HG02943 (cell line): ENCODE measurements around the gene CTPS1.

Experiments
- ATAC-seq: cut with Tn5 transposase; IDR thresholded peaks from one replicate; pipeline ENCODE4 v1.9.1; 2021; ENCODE audit warnings: mild to moderate bottlenecking, low read depth, moderate library complexity; ENCODE audit not compliant: unreplicated experiment

Gene CTPS1

GRCh38 chr1:41021526-41022308, 42.2 kb downstream of the CTPS1 start, which contains the start of gene SLFNL1:
SLFNL1 (minus strand) TSS chr1:41021725; CDS start chr1:41020660, 1,065 bp downstream.
- no peak for ATAC-seq

- no peak for ATAC-seq
These were observed 42.9 kb downstream of the CTPS1 start for GRCh38 chr1:41022424-41022823.

- ATAC-seq, result no peak
These were observed 43.9 kb downstream of the CTPS1 start for GRCh38 chr1:41023279-41023990.

- no peak for ATAC-seq
These were observed 45.5 kb downstream of the CTPS1 start for GRCh38 chr1:41024953-41025352.

- no peak for ATAC-seq
These were observed 46.7 kb downstream of the CTPS1 start for GRCh38 chr1:41025979-41026819.

GRCh38 chr1:41028034-41028642, 48.6 kb downstream of the CTPS1 start:
- no peak for ATAC-seq

- ATAC-seq, result no peak
These were observed 51.5 kb downstream of the CTPS1 start for GRCh38 chr1:41030872-41031616.

GRCh38 chr1:41032147-41032546, 52.7 kb downstream of the CTPS1 start:
- ATAC-seq, result no peak

GRCh38 chr1:41033272-41033671, 53.8 kb downstream of the CTPS1 start:
- no peak for ATAC-seq

GRCh38 chr1:41037116-41037903, 57.8 kb downstream of the CTPS1 start:
- no peak for ATAC-seq

- no peak for ATAC-seq
These were observed 58.6 kb downstream of the CTPS1 start for GRCh38 chr1:41038110-41038509.

- no peak for ATAC-seq
These were observed 62.2 kb downstream of the CTPS1 start for GRCh38 chr1:41041614-41042270.

GRCh38 chr1:41044187-41044586, 64.7 kb downstream of the CTPS1 start:
- ATAC-seq, result no peak

- ATAC-seq, result no peak
These were observed 66.2 kb downstream of the CTPS1 start for GRCh38 chr1:41045740-41046139.

GRCh38 chr1:41046347-41046775, 66.9 kb downstream of the CTPS1 start:
- ATAC-seq, result no peak

- no peak for ATAC-seq
These were observed 69.0 kb downstream of the CTPS1 start for GRCh38 chr1:41048540-41048939.

GRCh38 chr1:41051022-41051421, 71.5 kb downstream of the CTPS1 start:
- ATAC-seq, result no peak

- no peak for ATAC-seq
These were observed 73.8 kb downstream of the CTPS1 start for GRCh38 chr1:41053316-41053715.

- no peak for ATAC-seq
These were observed 77.4 kb downstream of the CTPS1 start for GRCh38 chr1:41056907-41057306.
